HepG2 (cell line): Measurements from ENCODE around the gene ADGRE2. TPM values are rescaled to one million over a fixed set of nuclear protein-coding genes. Genes with fewer than 3 reads are reported as not detected.
A peak's percentile ranks its signal among the peaks of the same experiment; 100 is the strongest.

Experiments
- DZIP1 ChIP-seq: sonication (generic); formaldehyde crosslinking; IDR thresholded peaks from 2 replicates; pipeline ENCODE4 v1.5.0; 2020; ENCODE audit warnings: mild to moderate bottlenecking, missing genetic modification reagents
- ELF4 ChIP-seq: sonication (generic); formaldehyde crosslinking; IDR thresholded peaks from 2 replicates; pipeline ENCODE4 v1.5.0; 2020; ENCODE audit warnings: missing genetic modification reagents, mild to moderate bottlenecking, moderate library complexity, borderline replicate concordance
- FOSL2 ChIP-seq: sonication (generic); formaldehyde crosslinking; IDR thresholded peaks from 2 replicates; pipeline ENCODE4 v1.4.0; 2020; ENCODE audit warnings: missing genetic modification reagents
- GABPA ChIP-seq, 2 experiments: IDR thresholded peaks; 2 replicates each; pipeline ENCODE4 v1.6.1; 2011 to 2016; ENCODE audit warnings: low read depth in 2 of 2, low read length in 1 of 2, missing biosample characterization in 1 of 2, missing genetic modification characterization in 1 of 2
- GABPB1 ChIP-seq: IDR thresholded peaks from 2 replicates; pipeline ENCODE4 v1.6.1; 2016; ENCODE audit warnings: mild to moderate bottlenecking, missing genetic modification reagents, moderate library complexity, missing compliant biosample characterization
- GPN1 ChIP-seq: sonication (generic); formaldehyde crosslinking; IDR thresholded peaks from 2 replicates; pipeline ENCODE4 v1.5.1; 2020; ENCODE audit warnings: missing genetic modification reagents, borderline replicate concordance
- HNF4A ChIP-seq: sonication (generic); formaldehyde crosslinking; IDR thresholded peaks from 2 replicates; pipeline ENCODE4 v1.4.0; 2020; ENCODE audit warnings: missing genetic modification reagents
- KAT8 ChIP-seq: IDR thresholded peaks from 2 replicates; pipeline ENCODE4 v1.6.1; 2016; ENCODE audit warnings: missing genetic modification reagents, missing compliant biosample characterization
- LCORL ChIP-seq, 2 experiments: fragments of 450-650 bp in 1 of 2; sonication (generic) in 1 of 2; formaldehyde crosslinking in 1 of 2; IDR thresholded peaks; 2 replicates each; pipeline versions ENCODE4 v1.5.0 to v1.6.1; 2017 to 2020; ENCODE audit warnings: antibody characterized with exemption in 1 of 2, missing genetic modification reagents in 1 of 2
- MED13 ChIP-seq: sonication (generic); formaldehyde crosslinking; IDR thresholded peaks from 2 replicates; pipeline ENCODE4 v1.5.0; 2020; ENCODE audit warnings: missing genetic modification reagents
- SIN3B ChIP-seq: fragments of 150-350 bp; IDR thresholded peaks from 2 replicates; pipeline ENCODE4 v1.6.1; 2014; ENCODE audit warnings: low read length
- UBTF ChIP-seq: sonication (generic); formaldehyde crosslinking; IDR thresholded peaks from 2 replicates; pipeline ENCODE4 v1.4.0; 2020; ENCODE audit warnings: mild to moderate bottlenecking, missing genetic modification reagents
- XBP1 ChIP-seq: sonication (generic); formaldehyde crosslinking; IDR thresholded peaks from 2 replicates; pipeline ENCODE4 v1.5.0; 2020; ENCODE audit warnings: missing genetic modification reagents
- ZNF263 ChIP-seq: sonication (generic); formaldehyde crosslinking; IDR thresholded peaks from 2 replicates; pipeline ENCODE4 v1.4.0; 2020; ENCODE audit warnings: missing genetic modification reagents
- ZNF3 ChIP-seq: IDR thresholded peaks from 2 replicates; pipeline ENCODE4 v1.7.0; 2017; ENCODE audit warnings: inconsistent platforms
- ZNF446 ChIP-seq: sonication (generic); formaldehyde crosslinking; IDR thresholded peaks from 2 replicates; pipeline ENCODE4 v1.5.0; 2020; ENCODE audit warnings: mild to moderate bottlenecking, missing genetic modification reagents
- ZNF562 ChIP-seq: sonication (generic); formaldehyde crosslinking; IDR thresholded peaks from 2 replicates; pipeline ENCODE4 v1.8.0; 2022; ENCODE audit warnings: missing genetic modification reagents, borderline replicate concordance
- ZNF577 ChIP-seq: sonication (generic); formaldehyde crosslinking; IDR thresholded peaks from 2 replicates; pipeline ENCODE4 v1.4.0; 2020; ENCODE audit warnings: mild to moderate bottlenecking, low read depth, missing genetic modification reagents, borderline replicate concordance
- ZNF644 ChIP-seq: IDR thresholded peaks from 2 replicates; pipeline ENCODE4 v1.6.1; 2016; ENCODE audit warnings: low read depth
- ZNF766 ChIP-seq: sonication (generic); formaldehyde crosslinking; IDR thresholded peaks from 2 replicates; pipeline ENCODE4 v1.5.0; 2020; ENCODE audit warnings: missing genetic modification reagents, borderline replicate concordance
- ZNF800 ChIP-seq: sonication (generic); formaldehyde crosslinking; IDR thresholded peaks from 2 replicates; pipeline ENCODE4 v1.4.0; 2020; ENCODE audit warnings: missing genetic modification reagents
- polyA plus RNA-seq, 8 experiments: library from polyadenylated mRNA; depleted of rRNA in 3 of 8; stranded (reverse) in 7 of 8; unstranded in 1 of 8; fragments of >200 nt; fragmentation: Illumina TruSeq in 4 of 8; extraction: Trizol in 4 of 8; gene quantifications; 2 replicates each; pipeline versions ENCODE4 v1.2.1 to v1.2.3, GENCODE V29; 2011 to 2016; ENCODE audit warnings: low read depth in 4 of 8, missing spikeins in 1 of 8, mixed read lengths in 1 of 8; ENCODE audit not compliant: insufficient read depth in 1 of 8
- total RNA-seq, 5 experiments: library from RNA; depleted of rRNA; stranded (reverse); fragments of >200 nt; fragmentation: Illumina TruSeq; extraction: Trizol; gene quantifications; 2 replicates each; pipeline ENCODE4 v1.2.3, GENCODE V29; 2016; ENCODE audit warnings: low read depth in 1 of 5

The ADGRE2 gene
- total and polyA plus RNA-seq, 2 of the 13 experiments (the other 11 are each of a cell fraction or from before 2014, with no cell fraction given), result 0.04 TPM; not detected in 1

GRCh38 chr19:14731200-14731599, 47.2 kb downstream of the ADGRE2 start (continued):
- no peak for TF ChIP-seq ZNF446 (CRISPR knock-in tag)
- TF ChIP-seq HNF4A (CRISPR knock-in tag), result peak; percentile 72
- no peak for TF ChIP-seq ZNF644 (CRISPR knock-in tag)
- peak; percentile 83 for TF ChIP-seq GABPB1 (CRISPR knock-in tag)
- TF ChIP-seq KAT8 (CRISPR knock-in tag), result peak; percentile 74; the same call in 1 of the 2 replicates
- TF ChIP-seq GPN1 (CRISPR knock-in tag), result no peak
- no peak for TF ChIP-seq ZNF766
- no peak for TF ChIP-seq ZNF263 (CRISPR knock-in tag)
- no peak for TF ChIP-seq XBP1 (CRISPR knock-in tag)
- TF ChIP-seq UBTF (CRISPR knock-in tag), result no peak
- TF ChIP-seq ZNF562 (CRISPR knock-in tag), result no peak
- TF ChIP-seq ELF4 (CRISPR knock-in tag), result peak; percentile 69; the same call in 1 of the 2 replicates
- TF ChIP-seq LCORL (IDR thresholded peaks at IDR 0.05), result 0 out of 2 replicates have a peak, but pooled peaks have one; percentile 22
- TF ChIP-seq LCORL (CRISPR knock-in tag; IDR thresholded peaks at IDR 0.05), result no peak
- TF ChIP-seq GABPA (IDR thresholded peaks at IDR 0.05; ENCODE audit: low read depth, low read length), result peak; percentile 64
- peak; percentile 94 for TF ChIP-seq GABPA (CRISPR knock-in tag; IDR thresholded peaks at IDR 0.05; ENCODE audit: low read depth)
- TF ChIP-seq MED13 (CRISPR knock-in tag), result no peak
- TF ChIP-seq FOSL2, result peak; percentile 59
- TF ChIP-seq ZNF577, result no peak
- TF ChIP-seq DZIP1 (CRISPR knock-in tag), result no peak
- TF ChIP-seq SIN3B, result no peak
- TF ChIP-seq ZNF3 (CRISPR knock-in tag), result no peak
- TF ChIP-seq ZNF800, result no peak
